ENCODE data around the gene NFKBIE.
A peak's percentile ranks its signal among the peaks of the same experiment; 100 is the strongest.

GRCh38 chr6:44268095-44268628, 2.8 kb upstream of the NFKBIE start:
- peak; percentile 83 for TF ChIP-seq CTCF (IDR thresholded peaks at IDR 0.05; ENCODE audit: poor library complexity)
- TF ChIP-seq EZH2phosphoT487 (IDR thresholded peaks at IDR 0.05; ENCODE audit: low read depth, severe bottlenecking, unreplicated experiment) = no peak

Data from hepatocyte (in vitro differentiated cells).